SK-N-DZ (cell line): Measurements from ENCODE around the gene ORM2.

ENCODE experiments used
- DNase-seq: peaks from one replicate; pipeline ENCODE4 v3.0.0-alpha.2; 2015; ENCODE audit warnings: low spot score

Gene ORM2

DNA sequence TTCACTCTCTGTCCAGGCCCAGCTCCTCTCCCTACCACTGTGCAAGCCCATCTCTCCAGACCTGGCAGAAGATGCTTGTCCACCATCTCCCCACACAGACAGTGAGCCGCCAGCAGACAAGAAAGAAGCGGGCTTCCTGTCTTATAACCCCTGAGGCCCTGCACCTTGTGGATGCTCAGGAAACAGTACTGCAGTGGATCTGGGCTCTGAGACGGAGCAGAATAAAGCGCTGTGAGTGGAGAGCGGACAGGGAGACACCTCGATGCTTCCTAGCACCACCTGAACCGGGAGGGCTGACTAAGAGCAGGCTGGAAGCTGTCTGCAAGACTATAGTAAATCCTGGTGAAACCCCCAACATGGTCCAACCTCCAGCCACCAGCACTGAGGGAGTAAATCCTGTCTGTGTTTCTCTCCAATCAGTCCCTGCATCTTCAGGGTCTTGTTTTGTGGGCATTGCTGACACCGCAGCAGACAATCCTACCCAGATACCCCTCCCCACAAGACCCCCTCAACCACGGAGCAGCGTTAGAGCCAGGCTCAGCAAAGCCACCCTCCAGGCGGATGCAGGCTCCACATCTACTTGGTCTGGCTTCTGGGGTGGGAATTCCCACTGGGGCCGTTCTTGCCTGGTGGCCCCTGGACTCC lies 18.7 kb downstream of the ORM2 start:
- no peak for DNase-seq

DNA sequence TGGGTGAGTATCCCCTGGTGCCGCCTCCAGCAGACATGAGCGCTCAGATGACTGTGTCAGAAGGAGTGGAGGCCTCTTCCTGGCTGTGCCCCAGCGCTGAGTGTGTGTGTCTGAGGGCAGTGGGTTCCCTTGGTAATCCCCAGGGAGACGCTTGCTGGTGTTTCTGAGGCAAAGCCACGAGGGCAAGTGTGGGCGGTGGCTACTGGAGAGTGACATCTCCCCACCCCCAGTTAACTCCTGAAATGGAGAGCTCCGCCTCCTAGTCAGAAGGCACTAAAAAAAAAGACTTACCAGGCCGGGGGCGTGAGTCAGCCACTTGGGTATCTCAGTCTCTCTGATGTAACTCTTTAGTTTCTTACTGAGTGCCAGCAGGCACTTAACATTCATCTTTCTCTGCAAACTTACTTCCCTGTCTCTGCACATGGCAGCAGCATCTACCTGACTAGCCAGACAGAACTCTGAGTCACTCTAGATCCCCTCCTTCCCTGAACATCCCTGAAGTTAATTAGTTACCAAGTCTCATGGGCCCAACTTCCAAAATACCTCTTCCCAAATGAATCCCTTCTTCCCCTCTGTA lies 19.3 kb downstream of the ORM2 start:
- DNase-seq, result peak; percentile 29

DNA sequence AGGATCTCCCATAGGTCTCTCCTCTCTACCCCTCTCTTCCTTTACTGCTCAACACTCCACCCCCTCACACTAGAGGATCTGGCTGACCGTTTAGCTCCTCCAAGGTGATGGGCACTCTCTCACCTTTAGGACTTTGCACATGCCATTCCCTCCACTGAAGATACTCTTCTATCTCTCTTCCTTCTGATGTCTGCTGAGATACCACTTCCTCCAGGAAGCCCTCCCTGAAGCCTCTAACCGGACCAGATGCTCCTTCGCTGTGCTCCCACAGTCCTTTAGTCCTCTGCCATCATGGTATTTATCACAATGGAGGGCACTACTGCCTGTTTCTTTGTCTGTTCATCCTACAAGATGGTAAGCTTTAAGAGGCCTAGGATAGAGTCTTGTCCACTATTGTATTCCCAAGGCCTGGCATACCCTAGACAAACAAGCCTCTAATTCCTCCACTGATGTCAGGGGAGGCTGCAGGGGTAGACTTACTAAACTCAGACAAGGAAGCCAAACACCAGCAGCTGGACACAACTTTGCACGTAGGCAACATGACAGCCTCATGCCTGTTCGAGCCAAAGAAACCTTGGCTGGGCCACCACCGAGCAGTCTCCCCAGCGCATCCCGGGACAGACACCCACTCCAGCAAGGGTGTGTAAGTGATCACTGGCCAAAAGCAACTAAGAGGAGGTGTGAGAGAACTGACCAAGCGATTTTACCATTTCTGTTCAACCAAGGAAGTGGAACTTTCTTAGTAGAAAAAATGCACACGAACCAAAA lies 20.2 kb downstream of the ORM2 start:
- no peak for DNase-seq

DNA sequence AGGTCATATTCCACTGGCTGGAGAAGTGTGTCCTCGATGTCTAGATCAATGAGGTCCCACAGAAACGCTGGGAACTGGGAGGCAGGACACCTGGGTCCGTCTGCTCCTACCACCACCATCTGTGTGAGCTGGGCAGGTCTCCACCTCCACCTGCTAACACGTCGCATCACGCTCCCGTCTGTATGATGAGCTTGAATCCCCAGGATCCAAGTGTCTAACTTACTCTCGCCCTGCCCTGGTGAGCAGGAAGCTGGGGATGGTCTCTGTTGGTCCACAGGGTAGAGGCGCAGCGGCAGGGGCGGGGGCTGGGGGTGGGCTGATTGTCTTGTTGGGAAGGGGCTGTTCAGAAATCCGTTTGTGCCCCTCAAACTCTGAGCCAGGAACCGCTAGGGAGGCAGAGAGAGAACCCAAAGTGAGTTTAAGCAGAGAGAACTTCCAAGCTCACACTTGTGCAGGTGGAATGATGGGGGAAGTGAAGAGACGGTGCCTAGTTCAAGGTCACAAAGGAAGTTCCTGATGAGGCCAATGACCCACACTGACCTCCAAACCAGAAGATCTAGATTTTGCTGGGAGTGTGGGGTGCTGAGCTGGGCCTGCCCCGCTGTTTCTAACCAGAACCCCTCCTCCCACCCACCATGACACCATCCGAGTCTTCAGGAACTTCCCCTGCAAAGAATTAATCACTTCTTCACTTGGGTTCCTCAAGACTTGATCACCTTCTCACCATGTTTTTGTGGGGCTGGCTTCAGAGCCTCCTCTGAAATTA lies 21.1 kb downstream of the ORM2 start:
- DNase-seq, result no peak

DNA sequence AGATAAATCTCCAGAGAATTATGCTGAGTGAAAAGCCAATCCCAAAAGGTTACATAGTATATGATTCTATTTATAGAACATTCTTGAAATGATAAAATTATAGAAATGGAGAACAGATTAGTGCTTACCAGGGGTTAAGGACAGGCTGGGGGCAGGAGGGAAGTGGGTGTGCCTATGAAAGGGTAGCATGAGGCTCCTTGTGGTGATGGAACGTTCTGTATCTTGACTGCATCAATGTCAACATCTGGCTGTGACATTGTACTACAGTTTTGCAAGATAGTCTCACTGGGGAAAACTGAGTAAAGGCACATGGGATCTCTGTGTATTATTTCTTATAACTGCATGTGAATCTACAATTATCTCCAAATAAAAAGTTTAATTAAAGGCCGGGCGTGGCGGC lies 22.3 kb downstream of the ORM2 start:
- no peak for DNase-seq

DNA sequence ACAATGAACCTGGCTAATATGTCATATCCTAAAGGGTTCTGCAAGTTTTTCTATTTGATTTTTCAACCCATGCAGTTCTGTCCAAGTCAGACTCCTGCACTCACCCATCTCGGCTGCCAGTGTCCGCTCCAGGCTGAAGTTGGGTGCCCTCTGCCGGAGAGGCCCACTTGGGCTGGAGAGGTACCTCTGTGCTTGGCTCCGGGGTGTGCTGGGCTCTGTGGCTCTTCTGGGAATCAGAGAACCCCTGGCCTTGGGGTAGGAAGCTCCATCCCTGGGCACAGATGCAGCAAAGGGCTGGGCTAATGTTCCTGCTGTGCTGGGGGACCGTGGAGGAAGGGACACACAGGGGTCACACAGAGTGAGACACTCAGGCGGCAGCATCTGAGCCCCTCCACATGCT lies 26.2 kb downstream of the ORM2 start:
- DNase-seq, result no peak

DNA sequence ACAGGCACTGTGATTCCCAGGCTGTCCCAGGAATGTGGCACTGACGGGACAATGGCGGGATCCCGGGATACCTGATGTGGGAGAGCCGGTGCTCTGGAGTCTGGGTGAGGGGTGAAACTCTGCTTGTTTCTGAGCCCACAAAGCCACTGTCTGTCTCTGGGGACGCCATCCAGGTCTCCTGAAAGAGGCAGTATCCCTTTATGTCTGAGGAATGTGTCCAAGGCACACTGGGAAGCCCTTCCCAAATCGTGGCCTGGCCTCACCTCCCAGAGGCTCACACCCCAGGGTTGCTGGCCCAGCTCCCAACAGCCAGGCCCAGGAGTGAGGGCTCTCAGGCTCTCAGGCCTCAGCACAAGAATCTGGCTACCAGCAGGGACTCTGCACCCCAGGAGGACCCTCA lies 27.1 kb downstream of the ORM2 start:
- DNase-seq, result no peak

DNA sequence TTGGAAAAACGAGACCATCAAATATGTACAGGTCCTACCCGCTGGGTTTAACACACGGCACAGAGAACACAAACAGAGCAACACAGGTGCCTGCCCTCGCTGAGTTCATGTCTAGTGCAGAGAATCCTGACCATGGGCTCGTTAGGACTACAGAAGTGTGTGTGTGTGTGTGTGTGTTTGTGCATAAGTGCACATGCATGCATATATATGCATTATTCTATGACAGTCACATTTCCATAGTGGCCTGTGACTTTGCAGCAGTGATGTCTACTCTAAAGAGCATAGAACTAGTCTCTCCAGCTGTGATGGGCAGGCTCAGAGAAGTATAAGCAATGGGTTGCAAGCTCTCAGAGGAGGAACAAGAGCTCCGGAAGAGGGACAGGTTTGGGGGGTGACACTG lies 27.7 kb downstream of the ORM2 start:
- DNase-seq, result no peak

DNA sequence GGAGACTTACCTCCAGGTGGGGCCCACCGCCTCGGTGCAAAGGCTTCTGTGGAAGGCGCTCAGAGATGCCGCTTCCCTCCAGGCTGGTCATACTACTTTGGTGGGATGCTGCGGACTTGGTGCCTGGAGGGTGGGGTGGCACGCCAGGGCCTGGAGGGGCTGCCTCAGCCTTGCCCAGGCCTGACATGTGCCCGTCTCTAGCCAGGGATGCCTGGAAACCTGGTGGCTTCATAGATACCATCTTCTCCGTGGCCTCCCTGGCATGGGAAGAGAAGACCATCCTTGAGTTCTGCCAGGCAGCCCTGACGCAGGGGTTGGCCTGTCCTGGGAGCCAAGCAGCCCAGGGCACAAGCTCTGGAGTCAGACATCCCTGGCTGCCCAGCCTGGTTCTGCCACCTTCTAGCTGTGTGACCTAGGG lies 28.3 kb downstream of the ORM2 start:
- DNase-seq, result no peak

DNA sequence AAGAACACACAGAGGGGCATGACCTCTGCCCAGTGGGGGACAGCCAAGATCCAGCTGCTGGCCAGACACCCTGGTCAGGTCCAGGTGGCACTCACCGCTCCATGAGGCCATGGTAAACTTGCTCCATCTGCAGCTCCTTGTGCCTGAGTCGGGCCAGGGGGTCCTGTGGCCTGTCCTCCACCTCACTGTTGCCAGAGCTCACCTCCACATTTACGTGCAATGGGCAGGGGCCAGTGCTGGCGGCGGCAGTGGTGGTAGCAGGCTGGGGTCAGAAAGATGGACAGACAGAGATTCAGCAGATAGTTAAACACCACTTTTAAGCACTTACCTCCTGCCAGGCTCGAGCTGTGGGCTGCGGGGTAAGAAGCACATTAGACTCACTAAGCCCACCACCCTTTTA lies 30.1 kb downstream of the ORM2 start:
- DNase-seq, result no peak

DNA sequence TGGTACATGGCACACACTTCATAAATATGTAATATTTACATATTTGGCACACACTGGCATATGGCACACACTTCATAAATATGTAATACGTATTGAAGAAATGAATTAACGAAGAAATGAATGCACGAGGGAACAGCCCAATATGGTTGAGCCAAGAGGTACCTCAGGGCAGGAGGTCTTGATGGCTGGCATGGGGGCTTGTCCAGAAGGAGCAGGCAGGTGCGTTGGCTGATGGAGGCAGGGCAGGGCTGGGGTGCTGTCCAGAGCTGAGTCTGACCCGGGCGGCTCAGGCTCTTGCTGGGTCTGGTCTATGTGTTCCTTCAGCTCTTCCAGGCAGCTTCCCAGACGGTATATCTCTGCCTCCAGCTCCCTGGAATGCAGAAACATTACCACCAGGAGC lies 31.9 kb downstream of the ORM2 start:
- DNase-seq, result no peak

DNA sequence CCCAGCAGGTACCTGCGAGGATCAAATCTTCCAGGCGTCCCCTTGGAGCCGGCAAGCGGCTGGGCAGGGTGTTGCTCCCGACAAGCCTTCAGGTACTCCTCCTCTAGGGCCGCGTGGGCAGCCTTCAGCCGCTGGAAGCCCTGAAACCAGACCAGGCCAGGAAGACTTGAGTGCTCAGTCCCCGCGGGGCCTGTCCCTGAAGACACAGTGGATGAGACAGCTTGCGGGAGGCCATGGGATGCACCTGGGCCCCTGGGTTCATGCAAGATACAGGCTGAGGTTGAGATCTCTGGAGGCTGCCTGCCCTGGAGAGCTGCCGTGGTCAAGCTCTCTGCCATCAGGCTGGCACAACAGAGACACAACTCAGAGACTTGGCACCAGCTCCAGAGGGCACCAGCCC lies 32.7 kb downstream of the ORM2 start:
- no peak for DNase-seq

DNA sequence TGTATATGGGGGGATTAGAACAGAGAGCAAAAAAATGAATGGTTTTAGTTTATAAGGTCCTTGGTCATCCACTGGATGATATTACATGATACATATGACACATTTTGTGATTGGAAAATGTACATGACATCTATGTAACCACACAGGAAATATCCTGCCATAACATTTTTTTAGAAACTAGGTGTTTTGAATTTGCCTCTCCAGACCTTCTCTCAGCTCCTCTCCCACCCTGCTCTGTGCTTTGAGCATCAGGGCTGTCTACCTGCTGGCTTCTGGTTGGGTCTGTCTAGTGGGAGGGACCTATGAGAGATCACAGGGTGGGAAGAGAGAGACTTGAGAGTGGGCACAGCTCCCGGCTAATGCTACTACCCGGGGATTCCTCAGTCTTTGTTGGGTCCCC lies 33.8 kb downstream of the ORM2 start:
- DNase-seq, result no peak

DNA sequence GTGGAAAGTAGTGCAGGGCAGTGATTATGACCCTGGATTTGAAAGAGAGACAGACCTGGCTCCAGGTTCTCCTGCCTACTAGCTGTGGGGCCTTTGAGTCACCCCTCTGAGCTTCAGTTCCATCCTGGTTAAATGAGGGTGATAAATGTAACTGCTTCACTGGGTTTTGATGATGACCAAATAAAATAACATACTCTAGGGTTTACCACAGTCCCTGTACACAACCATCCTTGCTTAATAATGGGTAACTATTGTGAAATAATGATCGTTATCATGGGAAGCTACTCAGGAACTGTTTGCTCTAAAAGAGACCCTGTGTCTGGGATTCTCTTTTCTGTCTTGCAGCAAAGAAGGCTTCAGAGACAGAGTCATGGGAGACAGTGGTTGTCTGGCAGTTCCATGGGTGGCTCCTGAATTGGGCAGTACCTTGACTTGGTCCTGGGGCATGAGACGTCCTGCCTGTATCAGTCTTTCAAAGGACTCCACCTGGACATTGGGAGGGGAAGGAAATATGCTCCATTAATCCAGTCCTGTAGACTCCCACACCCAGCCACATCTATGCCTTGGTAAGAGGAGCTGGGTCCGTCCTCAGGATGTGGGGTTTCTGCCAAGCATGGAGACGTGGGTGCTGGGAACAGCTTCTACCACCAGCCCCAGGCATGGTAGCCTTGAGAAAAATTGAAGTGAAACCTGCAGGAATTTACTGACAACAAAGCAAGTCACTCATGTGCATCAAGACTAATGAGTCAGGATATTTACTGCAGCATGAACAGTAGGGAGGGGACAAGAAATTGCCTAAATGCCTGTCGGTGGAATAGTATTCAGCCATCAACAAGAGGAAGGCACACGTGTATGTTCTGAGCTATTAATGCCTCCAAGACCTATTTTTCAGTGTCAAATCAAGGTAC lies 34.7 kb downstream of the ORM2 start:
- no peak for DNase-seq

DNA sequence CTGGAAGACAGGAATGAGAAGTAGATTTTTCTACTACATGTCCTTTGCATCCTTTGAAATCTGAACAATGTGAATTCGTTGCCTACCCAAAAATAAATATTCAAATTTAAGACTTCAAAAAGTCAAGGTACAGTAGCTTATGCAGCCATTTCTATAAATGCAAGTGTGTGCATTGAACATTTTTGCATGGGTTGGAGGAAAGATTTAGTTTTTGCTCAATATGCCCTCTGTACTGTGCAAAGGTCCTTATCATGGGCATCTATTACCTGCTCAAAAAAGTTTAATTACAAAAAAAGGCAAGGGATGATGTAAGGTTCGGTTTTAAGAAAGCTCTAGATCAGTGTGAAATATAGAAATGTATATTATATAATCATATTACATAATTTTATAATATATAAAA lies 35.5 kb downstream of the ORM2 start:
- no peak for DNase-seq

DNA sequence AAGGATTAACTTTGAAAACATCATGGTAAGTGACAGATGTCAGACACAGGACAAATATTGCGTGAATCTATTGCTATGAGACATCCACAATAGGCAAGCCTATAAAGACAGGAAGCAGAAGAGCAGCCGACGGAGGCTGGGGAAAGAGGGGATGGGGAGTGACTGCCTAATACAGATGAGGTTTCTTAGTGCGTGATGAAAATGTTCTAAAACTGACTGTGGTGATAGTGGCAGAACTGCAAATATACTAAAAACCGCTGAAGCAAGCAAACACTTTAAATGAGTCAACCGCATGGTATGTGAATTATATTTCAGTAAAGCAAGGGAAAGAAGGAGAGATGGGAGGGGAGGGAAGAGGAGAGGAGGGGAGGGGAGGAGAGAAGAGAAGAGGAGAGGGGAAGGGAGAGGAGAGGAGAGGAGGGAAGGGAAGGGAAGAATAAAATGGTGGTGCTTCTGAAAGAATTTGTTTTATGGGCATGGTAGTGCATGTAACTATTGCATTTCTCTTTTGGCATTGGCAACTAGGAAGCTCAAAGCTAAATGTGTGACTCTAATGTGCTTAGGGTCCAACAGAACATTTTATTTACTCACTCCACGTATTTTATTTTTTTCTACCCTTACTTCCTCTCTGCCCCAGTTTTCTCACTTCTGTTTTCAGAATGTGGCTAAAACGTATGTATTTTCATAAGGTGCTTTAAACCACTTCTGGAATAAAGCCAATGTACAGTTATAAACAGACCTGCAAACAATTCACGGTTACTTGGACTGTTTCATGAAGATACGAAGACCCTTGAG lies 36.9 kb downstream of the ORM2 start:
- no peak for DNase-seq

DNA sequence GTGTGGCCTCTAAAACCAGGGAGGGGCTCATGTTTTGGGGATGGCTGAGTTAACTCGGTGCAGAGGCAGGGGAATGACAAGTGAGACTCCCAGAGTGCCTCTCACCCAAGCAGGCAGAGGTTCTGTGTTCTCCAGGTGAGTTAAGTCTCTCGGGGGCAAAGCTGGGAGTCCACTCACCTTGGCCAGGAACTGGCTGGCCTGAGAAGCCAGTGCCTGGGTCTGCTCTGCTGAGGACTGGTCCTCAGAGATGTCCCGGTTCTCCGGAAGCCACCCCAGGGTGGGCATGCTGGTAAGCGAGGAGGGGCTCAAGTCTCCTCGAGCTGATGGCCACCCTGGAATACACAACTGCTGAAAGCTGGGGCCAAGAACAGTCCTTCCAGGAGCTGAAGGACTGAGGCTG lies 37.7 kb downstream of the ORM2 start:
- DNase-seq, result no peak

DNA sequence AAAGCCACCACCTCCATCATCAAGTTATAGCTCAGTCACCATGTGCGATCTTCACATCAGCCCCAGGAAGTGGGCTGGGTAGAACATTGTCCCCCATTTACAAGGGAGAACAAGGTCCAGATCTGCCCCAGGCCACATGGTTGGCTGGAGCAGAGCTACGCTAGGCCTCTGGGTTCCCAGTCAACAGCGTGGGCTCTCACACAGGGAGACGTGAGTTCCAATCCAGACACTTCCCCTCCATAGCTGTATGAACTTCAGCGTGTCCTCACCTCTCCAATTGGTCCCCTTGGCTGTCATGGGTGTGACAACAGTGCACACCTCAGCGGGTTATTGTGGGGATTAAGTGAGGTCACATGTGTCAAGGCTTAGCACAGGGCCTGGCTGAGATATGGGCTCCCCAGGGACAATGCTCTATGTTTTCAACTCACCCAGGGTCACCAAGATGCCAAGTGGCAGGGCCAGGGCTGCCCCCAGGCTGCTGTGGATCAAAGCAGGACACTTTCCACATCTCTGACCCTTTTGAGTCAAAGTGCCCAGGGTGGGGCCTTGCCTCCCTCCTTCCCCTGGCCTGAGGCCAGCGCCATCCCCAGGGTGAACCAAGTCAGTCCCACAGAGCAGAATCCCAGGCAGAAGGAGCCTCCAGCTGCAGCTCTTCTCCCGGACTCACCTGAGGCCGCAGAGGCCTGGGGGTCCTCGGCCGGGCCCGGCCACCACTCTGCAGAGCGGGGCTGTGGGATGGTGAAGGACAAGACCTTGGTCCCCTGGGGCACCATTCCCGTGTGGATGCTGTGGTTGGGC lies 38.3 kb downstream of the ORM2 start:
- no peak for DNase-seq

DNA sequence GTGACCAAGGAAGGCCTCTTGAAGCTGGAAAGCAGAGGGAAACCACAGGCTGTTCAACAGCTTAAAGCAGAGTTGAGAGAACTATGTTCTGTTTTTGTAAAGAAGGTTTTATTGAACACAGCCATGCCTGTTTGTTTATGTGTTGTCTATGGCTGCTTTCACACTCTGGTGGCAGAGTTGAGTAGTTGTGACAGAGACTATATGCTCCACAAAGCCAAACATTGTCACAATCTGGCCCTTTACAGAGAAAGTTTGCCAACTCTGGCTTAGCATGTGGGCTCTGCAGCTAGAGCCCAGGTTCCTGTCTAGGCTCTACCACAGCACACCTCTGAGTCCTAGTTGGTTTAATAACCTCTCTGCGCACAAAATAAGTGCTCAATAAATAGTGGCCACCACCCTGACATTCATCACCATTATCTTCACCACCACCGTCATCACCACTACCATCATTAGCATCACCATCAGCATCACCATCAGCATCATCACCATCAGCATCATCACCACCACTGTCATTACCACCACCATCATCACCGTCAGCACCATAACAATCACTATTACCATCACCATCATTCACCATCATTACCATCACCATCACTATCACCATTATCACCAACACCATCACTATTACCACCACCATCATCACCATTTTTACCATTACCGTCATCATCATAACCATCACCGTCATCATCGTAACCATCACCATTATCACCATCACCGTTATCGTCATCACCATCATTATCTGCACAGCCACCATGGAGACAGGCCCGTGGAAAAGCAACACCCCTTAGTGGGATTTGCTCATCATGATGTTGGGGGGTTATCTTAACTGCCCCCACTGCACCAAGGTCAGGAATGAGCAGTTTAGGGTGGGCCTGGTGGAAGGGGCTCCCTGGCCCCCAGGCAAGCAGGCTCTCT lies 39.8 kb downstream of the ORM2 start:
- no peak for DNase-seq
